ENCODE data around the gene PSAT1. TPM values are rescaled to one million over a fixed set of nuclear protein-coding genes. Genes with fewer than 3 reads are reported as not detected.

Gene PSAT1
- total RNA-seq, 1 experiment from 2014 or later = 69.5 TPM

GRCh38 chr9:78316166-78316892 lies 19.4 kb downstream of the PSAT1 start:
- intact Hi-C loops (cut with micrococcal nuclease; ENCODE audit: unreplicated experiment) = no loop called here
- Mint-ChIP-seq H3K9me3 (ENCODE audit: low read depth, unreplicated experiment) (no peaks in the 10 kb centered on the region), H3K4me1 (ENCODE audit: low read depth, unreplicated experiment) (no peaks in the 10 kb centered on the region), H3K36me3 (ENCODE audit: insufficient read depth, unreplicated experiment) (peaks cover 52% of the 10 kb centered on the region), H3K27ac (ENCODE audit: unreplicated experiment) (no peak overlapping the region), H3K27me3 (ENCODE audit: unreplicated experiment) (no peaks in the 10 kb centered on the region), H3K4me3 (ENCODE audit: low read depth, unreplicated experiment) (no peak overlapping the region)
- DNase-seq = no peak
- CTCF ChIA-PET = no interaction called here
- no TSS peak for BruUV-seq (replicated peaks)
- no peak for TF ChIP-seq CTCF (IDR thresholded peaks at IDR 0.05; ENCODE audit: unreplicated experiment)

- Mint-ChIP-seq H3K4me3 (ENCODE audit: low read depth, unreplicated experiment) (no peak overlapping the region), H3K36me3 (ENCODE audit: insufficient read depth, unreplicated experiment) (peaks cover 55% of the 10 kb centered on the region), H3K27me3 (ENCODE audit: unreplicated experiment) (no peaks in the 10 kb centered on the region), H3K4me1 (ENCODE audit: low read depth, unreplicated experiment) (no peaks in the 10 kb centered on the region), H3K9me3 (ENCODE audit: low read depth, unreplicated experiment) (no peaks in the 10 kb centered on the region), H3K27ac (ENCODE audit: unreplicated experiment) (peak overlapping the region; percentile 53)
- BruUV-seq (replicated peaks) = no TSS peak
- intact Hi-C loops (cut with micrococcal nuclease; ENCODE audit: unreplicated experiment) = no loop called here
- CTCF ChIA-PET = no interaction called here
- no peak for TF ChIP-seq CTCF (IDR thresholded peaks at IDR 0.05; ENCODE audit: unreplicated experiment)
- DNase-seq = no peak
Measured at GRCh38 chr9:78319197-78320029, 22.5 kb downstream of the PSAT1 start.

- H3K4me1 Mint-ChIP-seq (ENCODE audit: low read depth, unreplicated experiment) = no peaks in the 10 kb centered on the region
Measured at GRCh38 chr9:78320030-78320693, 23.2 kb downstream of the PSAT1 start.

More at GRCh38 chr9:78320030-78320693, 23.2 kb downstream of the PSAT1 start:
- H3K27me3 Mint-ChIP-seq (ENCODE audit: unreplicated experiment) = no peaks in the 10 kb centered on the region
- BruUV-seq (replicated peaks) = no TSS peak
- H3K36me3 Mint-ChIP-seq (ENCODE audit: insufficient read depth, unreplicated experiment) = peaks cover 56% of the 10 kb centered on the region
- CTCF ChIA-PET = no interaction called here
- intact Hi-C loops (cut with micrococcal nuclease; ENCODE audit: unreplicated experiment) = no loop called here
- TF ChIP-seq CTCF (IDR thresholded peaks at IDR 0.05; ENCODE audit: unreplicated experiment) = no peak
- H3K4me3 Mint-ChIP-seq (ENCODE audit: low read depth, unreplicated experiment) = no peak overlapping the region
- H3K27ac Mint-ChIP-seq (ENCODE audit: unreplicated experiment) = peak overlapping the region; percentile 53
- no peaks in the 10 kb centered on the region for H3K9me3 Mint-ChIP-seq (ENCODE audit: low read depth, unreplicated experiment)
- no peak for DNase-seq

Data from Calu3 (cell line).